ENCODE results near the gene PRF1.
A peak's percentile ranks its signal among the peaks of the same experiment; 100 is the strongest.

The PRF1 gene

GRCh38 chr10:70559861-70560260 is 42.7 kb downstream of the PRF1 start:
- Histone ChIP-seq H3K9ac (ENCODE audit: low read length) (no peak overlapping the region), H3K36me3 (replicated peaks; ENCODE audit: low read depth, low read length) (no peaks in the 10 kb centered on the region), H3K4me3 (ENCODE audit: low read length) (no peak overlapping the region), H3K79me2 (ENCODE audit: low read length) (no peaks in the 10 kb centered on the region), H2AFZ (ENCODE audit: low read depth, low read length) (no peak overlapping the region), H4K20me1 (ENCODE audit: insufficient read depth, low read length) (no peaks in the 10 kb centered on the region), H3K9me3 (ENCODE audit: insufficient read depth, low read length) (no peaks in the 10 kb centered on the region), H3K4me1 (ENCODE audit: low read length) (no peaks in the 10 kb centered on the region), H3K27me3 (ENCODE audit: low read depth, low read length) (no peaks in the 10 kb centered on the region), H3K4me2 (ENCODE audit: low read length) (no peak overlapping the region), H3K27ac (ENCODE audit: low read length) (no peak overlapping the region)
- TF ChIP-seq CTCF (IDR thresholded peaks at IDR 0.05; ENCODE audit: low read depth, low read length): no peak
- no peak for TF ChIP-seq EZH2phosphoT487 (IDR thresholded peaks at IDR 0.05; ENCODE audit: low read depth)

GRCh38 chr10:70558871-70559810 is 43.4 kb downstream of the PRF1 start:
- H3K9ac ChIP-seq (ENCODE audit: low read length): no peak overlapping the region
- H3K4me2 ChIP-seq (ENCODE audit: low read length): no peak overlapping the region
- no peak overlapping the region for H3K4me3 ChIP-seq (ENCODE audit: low read length)

GRCh38 chr10:70558295-70558694 is 44.2 kb downstream of the PRF1 start:
- Histone ChIP-seq H3K4me1 (ENCODE audit: low read length) (no peaks in the 10 kb centered on the region), H2AFZ (ENCODE audit: low read depth, low read length) (no peak overlapping the region), H4K20me1 (ENCODE audit: insufficient read depth, low read length) (no peaks in the 10 kb centered on the region), H3K27ac (ENCODE audit: low read length) (no peak overlapping the region), H3K4me2 (ENCODE audit: low read length) (no peak overlapping the region), H3K36me3 (replicated peaks; ENCODE audit: low read depth, low read length) (no peaks in the 10 kb centered on the region), H3K4me3 (ENCODE audit: low read length) (no peak overlapping the region), H3K9me3 (ENCODE audit: insufficient read depth, low read length) (no peaks in the 10 kb centered on the region), H3K9ac (ENCODE audit: low read length) (no peak overlapping the region), H3K27me3 (ENCODE audit: low read depth, low read length) (no peaks in the 10 kb centered on the region), H3K79me2 (ENCODE audit: low read length) (no peaks in the 10 kb centered on the region)
- TF ChIP-seq CTCF (IDR thresholded peaks at IDR 0.05; ENCODE audit: low read depth, low read length) (no peak), EZH2phosphoT487 (IDR thresholded peaks at IDR 0.05; ENCODE audit: low read depth) (no peak)

More at GRCh38 chr10:70558871-70559810, 43.4 kb downstream of the PRF1 start:
- Histone ChIP-seq H3K27ac (ENCODE audit: low read length) (no peak overlapping the region), H3K4me1 (ENCODE audit: low read length) (no peaks in the 10 kb centered on the region), H3K36me3 (replicated peaks; ENCODE audit: low read depth, low read length) (no peaks in the 10 kb centered on the region), H4K20me1 (ENCODE audit: insufficient read depth, low read length) (no peaks in the 10 kb centered on the region), H3K79me2 (ENCODE audit: low read length) (no peaks in the 10 kb centered on the region), H3K9me3 (ENCODE audit: insufficient read depth, low read length) (no peaks in the 10 kb centered on the region), H2AFZ (ENCODE audit: low read depth, low read length) (no peak overlapping the region), H3K27me3 (ENCODE audit: low read depth, low read length) (no peaks in the 10 kb centered on the region)
- TF ChIP-seq EZH2phosphoT487 (IDR thresholded peaks at IDR 0.05; ENCODE audit: low read depth) (no peak), CTCF (IDR thresholded peaks at IDR 0.05; ENCODE audit: low read depth, low read length) (peak; percentile 39)

- H3K36me3 ChIP-seq (replicated peaks; ENCODE audit: low read depth, low read length): peaks cover 2% of the 10 kb centered on the region
- no peaks in the 10 kb centered on the region for H3K4me1 ChIP-seq (ENCODE audit: low read length)
- H2AFZ ChIP-seq (ENCODE audit: low read depth, low read length): no peak overlapping the region
- no peaks in the 10 kb centered on the region for H3K79me2 ChIP-seq (ENCODE audit: low read length)
- TF ChIP-seq EZH2phosphoT487 (IDR thresholded peaks at IDR 0.05; ENCODE audit: low read depth) (no peak), CTCF (IDR thresholded peaks at IDR 0.05; ENCODE audit: low read depth, low read length) (no peak)
- H3K9me3 ChIP-seq (ENCODE audit: insufficient read depth, low read length): no peaks in the 10 kb centered on the region
- H4K20me1 ChIP-seq (ENCODE audit: insufficient read depth, low read length): no peaks in the 10 kb centered on the region
- H3K4me2 ChIP-seq (ENCODE audit: low read length): no peak overlapping the region
- H3K9ac ChIP-seq (ENCODE audit: low read length): no peak overlapping the region
- no peaks in the 10 kb centered on the region for H3K27me3 ChIP-seq (ENCODE audit: low read depth, low read length)
- no peak overlapping the region for H3K4me3 ChIP-seq (ENCODE audit: low read length)
- H3K27ac ChIP-seq (ENCODE audit: low read length): no peak overlapping the region
Observed at GRCh38 chr10:70557876-70558275, 44.7 kb downstream of the PRF1 start.
